HG02588 (cell line): ENCODE results near the gene WDR48.
A peak's percentile ranks its signal among the peaks of the same experiment; 100 is the strongest.
"Not testable (repeated sequence)": the region's sequence is repeated elsewhere in the genome, so short reads cannot be mapped to it uniquely, and the experiment has no call there.

Experiments used
- ATAC-seq: cut with Tn5 transposase; IDR thresholded peaks from one replicate; pipeline ENCODE4 v1.9.1; 2021; ENCODE audit warnings: mild to moderate bottlenecking, moderate library complexity; ENCODE audit not compliant: unreplicated experiment

Gene WDR48

GRCh38 chr3:39051649-39052561 lies at the start of gene WDR48, which contains the start of gene SCN11A:
Gene WDR48, plus strand, starts transcription at chr3:39052016. Its CDS starts 10 bp downstream, at chr3:39052026.
Gene SCN11A, minus strand, starts transcription at chr3:39051944. Its CDS starts 101,582 bp downstream, at chr3:38950362.
- peak; percentile 97 for ATAC-seq

DNA sequence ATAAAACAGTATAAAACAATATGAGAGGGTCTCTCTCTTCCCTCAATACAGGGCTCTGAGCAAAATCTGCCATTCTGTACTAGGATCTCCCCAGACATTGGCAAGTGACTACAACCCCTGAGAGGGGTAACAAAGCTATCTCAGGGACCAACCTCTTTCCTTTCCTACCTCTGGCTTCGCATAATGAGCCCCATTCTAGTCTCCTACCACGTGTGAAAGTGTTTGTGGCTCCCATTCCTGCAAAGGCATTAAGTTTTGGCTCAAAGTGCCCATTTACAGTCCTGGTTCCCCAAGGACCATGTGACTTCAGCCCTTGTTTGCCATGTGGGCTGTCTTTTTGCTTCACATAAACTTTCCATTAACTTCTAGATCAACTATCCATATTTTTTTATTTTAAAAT lies 46.5 kb upstream of the WDR48 start:
- ATAC-seq, result no peak

DNA sequence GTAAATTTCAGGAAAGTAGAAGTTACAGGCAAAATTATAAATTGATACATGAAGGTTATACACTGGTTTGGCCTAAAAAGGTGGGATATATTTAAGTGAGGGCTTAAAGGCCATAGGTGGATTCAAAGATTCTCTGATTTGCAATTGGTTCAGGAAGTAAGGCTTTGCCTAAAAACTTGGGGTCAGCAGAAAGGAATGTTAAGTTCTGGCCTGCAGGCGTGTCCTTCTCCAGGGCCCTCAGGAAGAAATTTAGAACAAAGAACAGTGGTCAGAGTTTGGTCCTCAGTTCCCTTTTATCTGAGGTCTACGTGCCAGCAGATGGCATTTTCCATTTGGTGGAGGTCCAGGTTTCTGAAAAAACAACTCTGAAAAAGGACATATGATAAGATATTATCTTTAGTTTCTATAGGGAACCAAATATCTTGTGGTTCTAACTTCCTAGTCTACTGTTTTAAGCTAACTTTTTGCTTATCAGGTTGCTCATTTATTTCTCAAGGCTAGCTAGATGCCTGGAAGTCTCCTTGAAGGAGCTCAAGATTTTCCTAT lies 40.6 kb upstream of the WDR48 start:
- no peak for ATAC-seq

GRCh38 chr3:39013289-39013688 lies 38.5 kb upstream of the WDR48 start:
- ATAC-seq, result no peak

DNA sequence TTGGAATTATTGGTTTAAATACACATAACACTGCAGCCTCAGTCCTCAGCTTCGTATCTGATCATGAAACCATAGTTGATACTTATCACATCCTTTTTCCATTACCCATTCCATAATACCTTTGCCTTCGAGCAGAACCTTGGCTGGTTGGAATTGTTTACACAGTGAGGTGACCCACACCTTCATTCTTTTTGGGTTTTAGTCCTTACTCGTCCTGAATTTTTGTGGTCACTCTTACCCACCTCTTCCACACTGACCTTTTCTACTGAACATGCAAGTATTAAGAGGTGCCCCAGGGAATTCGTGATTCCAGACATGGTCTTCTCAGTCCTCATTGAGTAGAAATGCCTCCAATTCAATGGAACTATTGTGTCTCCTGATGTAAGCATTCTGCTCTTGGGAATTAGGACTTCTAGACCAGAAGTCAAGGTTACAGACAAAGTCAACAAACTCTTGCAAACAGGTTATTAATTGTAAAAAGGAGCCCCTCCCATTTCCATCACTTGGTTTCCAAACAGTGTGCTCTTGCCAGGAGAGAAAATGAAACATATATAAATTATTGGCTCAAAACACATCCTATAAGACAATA lies 37.8 kb upstream of the WDR48 start:
- ATAC-seq, result no peak

GRCh38 chr3:39015418-39015817 lies 36.4 kb upstream of the WDR48 start:
- no peak for ATAC-seq

GRCh38 chr3:39019299-39019698 lies 32.5 kb upstream of the WDR48 start:
- ATAC-seq, result no peak

DNA sequence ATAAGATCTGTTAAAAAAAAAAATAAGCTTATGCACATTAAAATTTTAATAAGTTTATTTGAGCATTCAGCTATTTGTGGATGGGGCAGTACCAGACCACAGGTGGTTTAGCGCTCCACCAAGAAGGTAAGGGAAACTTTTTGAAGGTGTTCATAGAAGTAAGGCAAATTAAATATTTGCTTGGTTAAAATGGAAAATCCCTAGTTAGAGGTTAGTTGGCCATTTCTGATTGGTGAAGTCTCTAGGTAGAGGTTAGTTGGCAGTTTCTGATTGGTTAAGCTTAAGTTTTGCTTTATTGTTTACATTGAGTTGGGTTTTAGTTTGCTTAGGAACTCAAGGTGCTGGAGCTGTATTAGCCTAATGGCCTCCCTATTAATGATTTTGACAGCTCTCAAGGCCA lies 30.8 kb upstream of the WDR48 start:
- ATAC-seq, result peak; percentile 49

DNA sequence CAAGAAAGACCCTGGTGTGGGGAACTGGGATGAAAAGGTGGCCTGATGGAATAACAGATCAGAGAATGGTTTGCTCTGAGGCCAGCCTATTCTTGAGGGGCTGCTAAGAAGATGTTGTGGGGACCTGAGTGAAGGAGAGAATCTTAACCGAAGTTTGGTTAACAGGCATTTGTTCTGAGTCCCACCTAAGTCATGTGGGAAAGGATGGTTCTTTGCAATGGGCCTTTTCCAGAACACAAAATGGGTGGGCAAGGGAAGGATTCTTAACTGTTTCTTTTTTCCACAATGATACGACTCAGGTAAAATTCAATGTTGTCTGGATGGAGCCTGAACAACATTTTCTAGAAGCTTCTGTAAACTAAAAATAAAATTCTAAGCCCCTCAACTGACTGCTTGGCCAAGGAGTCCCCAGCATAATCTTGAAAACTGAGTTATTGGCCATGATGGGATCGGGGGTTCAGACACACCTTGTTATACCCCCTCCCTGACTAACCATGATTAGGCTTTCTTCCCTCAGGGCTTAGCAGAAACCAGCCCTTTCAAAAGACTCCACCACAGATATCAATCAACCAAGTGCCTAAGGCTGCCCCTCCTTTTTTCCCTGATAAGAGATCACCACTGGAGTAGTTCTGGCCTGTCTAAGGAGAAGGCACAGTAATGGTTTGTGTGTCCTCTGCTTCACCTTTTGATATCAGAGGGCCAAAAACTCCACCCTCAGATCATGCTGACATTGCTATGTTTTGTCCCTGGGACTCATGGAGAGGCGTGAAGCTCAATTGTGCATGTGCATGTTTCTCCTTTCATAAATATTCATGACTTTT lies 30.1 kb upstream of the WDR48 start:
- ATAC-seq, result no peak

DNA sequence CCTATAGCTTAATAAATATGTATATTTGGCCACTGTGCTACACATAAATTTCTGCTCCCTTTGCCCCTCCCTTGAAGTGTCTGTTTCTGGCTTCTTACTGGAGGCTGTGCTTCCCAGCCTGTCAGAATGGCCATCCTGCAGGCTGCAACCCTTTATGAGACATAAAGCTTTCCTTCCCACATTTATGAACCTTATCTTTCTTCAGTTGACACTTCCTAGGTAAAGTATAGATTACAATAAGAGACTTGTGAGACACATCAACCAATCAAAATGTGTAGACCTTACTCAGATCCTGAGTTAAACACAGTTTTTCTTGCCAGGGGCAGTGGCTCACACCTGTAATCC lies 29.6 kb upstream of the WDR48 start:
- ATAC-seq, result no peak

DNA sequence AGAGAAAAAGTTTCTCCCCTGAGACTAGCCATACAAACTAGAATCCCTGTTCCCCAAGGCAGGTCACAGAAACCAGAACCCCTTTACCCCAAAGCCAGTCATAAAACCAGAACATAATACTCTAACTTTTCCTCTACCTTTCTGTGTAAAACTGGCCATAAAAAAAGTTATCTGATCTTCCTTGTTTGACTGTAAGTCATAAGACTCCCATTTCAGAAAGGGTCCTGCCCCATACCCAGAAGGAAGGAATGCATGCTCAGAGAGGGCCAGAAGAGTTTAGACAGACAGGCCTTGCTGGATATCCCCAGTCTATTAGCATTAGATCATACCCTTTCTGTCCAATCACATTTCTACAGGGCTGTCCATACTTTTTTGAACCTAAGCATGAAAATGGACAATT lies 27.3 kb upstream of the WDR48 start:
- ATAC-seq, result no peak

DNA sequence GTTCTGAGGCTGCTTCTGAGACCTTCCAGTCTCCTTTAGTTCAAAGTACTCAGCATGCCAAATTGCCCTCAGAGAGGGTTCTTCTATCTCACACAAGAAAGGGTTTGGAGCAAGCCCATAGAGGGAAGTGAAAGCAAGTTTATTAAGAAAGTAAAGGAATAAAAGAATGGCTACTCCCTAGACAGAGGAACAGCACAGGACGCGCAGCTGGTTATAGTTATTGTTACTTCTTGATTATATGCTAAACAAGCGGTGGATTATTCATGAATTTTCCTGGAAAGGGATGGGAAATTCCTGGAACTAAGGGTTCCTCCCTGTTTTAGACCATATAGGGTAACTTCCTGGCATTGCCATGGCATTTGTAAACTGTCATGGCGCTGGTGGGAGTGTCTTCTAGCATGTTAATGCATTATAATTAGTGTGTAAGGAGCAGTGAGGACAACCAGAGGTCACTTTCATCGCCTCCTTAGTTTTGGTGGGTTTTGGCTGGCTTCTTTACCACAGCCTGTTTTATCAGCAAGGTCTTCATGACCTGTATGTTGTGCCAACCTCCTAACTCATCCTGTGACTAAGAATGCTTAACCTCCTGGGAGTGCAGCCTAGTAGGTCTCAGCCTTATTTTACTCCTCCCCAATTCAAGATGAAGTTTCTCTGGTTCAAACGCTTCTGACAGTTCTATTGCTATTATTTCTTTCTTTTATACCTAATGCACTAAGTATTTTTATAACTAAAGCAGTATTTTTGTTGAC lies 26.4 kb upstream of the WDR48 start:
- ATAC-seq, result no peak

DNA sequence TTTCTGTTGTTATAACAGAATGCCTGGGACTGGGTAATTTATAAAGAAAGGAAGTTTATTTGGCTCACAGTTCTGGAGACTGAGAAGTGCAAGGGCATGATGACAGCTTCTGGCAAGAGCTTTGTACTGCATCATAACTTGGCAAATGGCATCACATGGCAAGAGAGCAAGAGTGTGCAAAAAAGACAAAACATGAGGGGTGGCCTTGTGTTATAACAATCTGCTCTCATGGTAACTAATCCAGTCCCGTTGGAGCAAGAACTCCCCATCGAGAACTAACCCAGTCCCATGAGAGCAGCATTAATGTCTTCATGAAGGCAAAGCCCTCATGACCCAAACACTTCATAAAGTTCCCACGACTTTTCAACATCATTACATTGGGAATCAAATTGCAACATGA lies 23.3 kb upstream of the WDR48 start:
- no peak for ATAC-seq

GRCh38 chr3:39029556-39029955 lies 22.3 kb upstream of the WDR48 start:
- no peak for ATAC-seq

DNA sequence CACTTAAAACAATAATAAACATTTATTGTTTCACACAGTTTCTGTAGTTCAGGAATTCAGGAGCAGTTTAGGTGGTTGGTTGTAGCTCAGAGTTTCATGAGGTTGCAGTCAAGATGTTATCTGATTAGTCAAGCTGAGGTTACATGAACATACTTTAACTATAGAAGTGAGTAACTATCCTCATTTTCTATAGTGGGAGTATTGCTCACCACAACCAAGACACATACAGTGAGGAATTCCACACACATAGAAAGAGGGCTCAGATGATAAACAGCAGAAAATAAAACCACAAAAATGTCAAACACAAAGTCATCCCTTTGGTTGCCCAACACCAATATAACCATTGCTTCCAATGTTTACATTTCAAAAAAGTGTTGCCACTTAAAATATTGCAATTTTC lies 13.7 kb upstream of the WDR48 start:
- no peak for ATAC-seq

DNA sequence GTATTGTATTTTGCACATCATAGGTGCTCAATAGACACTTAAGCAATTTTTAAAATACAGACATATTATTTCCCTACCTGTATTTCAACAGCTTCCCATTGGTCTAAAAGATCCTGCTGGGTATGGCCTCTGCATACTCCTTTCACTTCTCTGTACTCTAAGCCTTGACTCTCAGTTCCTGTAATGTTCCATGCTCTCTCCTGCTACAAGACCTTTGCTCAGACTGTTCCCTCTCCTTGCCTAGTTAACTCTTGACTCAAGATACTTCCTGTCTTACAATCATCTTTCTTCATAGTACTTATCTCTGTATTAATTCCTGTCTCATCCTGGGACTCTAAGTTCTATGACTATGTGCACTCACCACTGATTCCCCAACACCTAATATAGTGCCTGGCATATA lies 1.8 kb upstream of the WDR48 start:
- ATAC-seq, result no peak

DNA sequence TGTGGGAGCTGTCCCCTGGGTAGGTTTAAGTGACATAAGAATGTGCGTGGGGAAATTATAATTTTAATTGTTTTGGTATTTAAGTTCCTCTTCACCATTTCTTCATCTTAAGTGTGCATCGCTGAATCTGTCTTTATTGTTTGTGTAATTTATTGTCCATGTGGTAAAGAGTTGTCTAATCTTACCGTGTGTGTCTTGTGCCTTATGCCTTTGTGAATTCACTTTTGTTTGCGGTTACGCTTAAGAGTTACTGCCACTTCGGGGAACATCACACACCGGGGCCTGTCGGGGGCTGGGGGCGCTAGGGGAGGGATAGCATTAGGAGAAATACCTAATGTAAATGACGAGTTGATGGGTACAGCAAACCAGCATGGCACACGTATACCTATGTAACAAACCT lies 767 bp downstream of the WDR48 start:
- no peak for ATAC-seq

DNA sequence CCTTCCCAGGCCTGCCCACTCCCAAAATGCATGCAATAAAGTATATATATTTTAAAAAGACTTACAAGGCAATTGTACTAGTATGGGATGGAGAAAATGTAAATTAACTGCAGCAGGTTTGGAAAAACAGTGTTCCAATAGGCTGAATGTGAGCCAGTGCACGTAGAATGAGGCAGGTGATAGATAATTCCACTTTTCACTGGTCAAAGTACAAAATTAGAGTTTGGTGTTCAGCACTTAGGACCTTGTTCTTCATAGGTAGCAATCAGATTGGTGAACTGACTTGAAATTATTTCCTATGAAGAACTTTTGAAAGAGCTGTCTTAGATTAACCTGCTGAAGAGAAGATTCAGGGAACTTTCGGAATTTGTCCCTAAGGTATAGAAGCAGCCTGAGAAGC lies 1.9 kb downstream of the WDR48 start:
- ATAC-seq, result no peak

DNA sequence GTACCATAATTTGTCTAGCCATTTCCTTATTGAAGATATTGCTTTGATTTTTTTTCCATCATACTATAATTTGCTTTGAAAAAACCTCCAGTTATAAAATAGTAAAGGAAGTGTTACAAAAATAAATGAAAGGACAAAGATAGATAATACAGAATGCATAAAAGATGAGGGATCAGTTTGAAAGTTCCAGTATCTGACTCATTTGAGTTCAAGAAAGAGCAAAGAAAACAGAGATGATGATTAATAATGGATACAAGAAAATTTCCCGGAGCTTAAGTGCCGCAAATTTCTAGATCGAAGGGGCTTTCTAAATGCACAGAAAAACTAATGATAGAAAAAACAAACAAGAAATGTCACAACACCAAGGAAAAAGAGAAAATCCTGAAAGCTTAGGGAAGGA lies 4.3 kb downstream of the WDR48 start:
- no peak for ATAC-seq

- not testable (repeated sequence) for ATAC-seq
These were observed 9.4 kb downstream of the WDR48 start for GRCh38 chr3:39061228-39061627.

- ATAC-seq, result no peak
These were observed 10.4 kb downstream of the WDR48 start for GRCh38 chr3:39062180-39062579.
